ENCODE results near the gene KHNYN.

Gene KHNYN

GRCh38 chr14:24430682-24431568 is 1.2 kb downstream of the KHNYN start:
- Histone ChIP-seq H3K27ac (ENCODE audit: low read depth in 2 of 2, low read length in 2 of 2) (peak overlapping the region; percentile 94 to 97), H3K36me3 (ENCODE audit: control insufficient read depth in 2 of 2, insufficient read depth in 2 of 2, low read length in 2 of 2) (peaks cover 29 to 38% of the 10 kb centered on the region in 2 donors), H3K27me3 (ENCODE audit: control insufficient read depth in 2 of 2, insufficient read depth in 2 of 2, low read length in 2 of 2) (no peaks in the 10 kb centered on the region), H3K4me1 (ENCODE audit: control insufficient read depth in 2 of 2, insufficient read depth in 2 of 2, low read length in 2 of 2) (peaks cover 46 to 58% of the 10 kb centered on the region in 2 donors), H3K4me3 (ENCODE audit: low read length in 2 of 2) (peak overlapping the region; percentile 93 to 96), H3K9me3 (ENCODE audit: control insufficient read depth in 2 of 2, low read length in 2 of 2) (no peaks in the 10 kb centered on the region), H3K9ac (ENCODE audit: low read depth in 1 of 2, low read length in 2 of 2) (peak overlapping the region; percentile 95 to 97)

GRCh38 chr14:24431569-24432258 is 2.0 kb downstream of the KHNYN start:
- no peak overlapping the region for H3K9ac ChIP-seq (ENCODE audit: low read depth in 1 of 2, low read length in 2 of 2)
- H3K27me3 ChIP-seq (ENCODE audit: control insufficient read depth in 2 of 2, insufficient read depth in 2 of 2, low read length in 2 of 2) = no peaks in the 10 kb centered on the region
- peak overlapping the region; percentile 94 to 97 for H3K27ac ChIP-seq (ENCODE audit: low read depth in 2 of 2, low read length in 2 of 2)
- H3K4me3 ChIP-seq (ENCODE audit: low read length in 2 of 2) = peak overlapping the region; percentile 5 to 93
- peaks cover 37 to 46% of the 10 kb centered on the region in 2 donors for H3K36me3 ChIP-seq (ENCODE audit: control insufficient read depth in 2 of 2, insufficient read depth in 2 of 2, low read length in 2 of 2)
- H3K4me1 ChIP-seq (ENCODE audit: control insufficient read depth in 2 of 2, insufficient read depth in 2 of 2, low read length in 2 of 2) = peaks cover 48 to 50% of the 10 kb centered on the region in 2 donors
- no peaks in the 10 kb centered on the region for H3K9me3 ChIP-seq (ENCODE audit: control insufficient read depth in 2 of 2, low read length in 2 of 2)

- H3K27ac ChIP-seq (ENCODE audit: low read depth in 2 of 2, low read length in 2 of 2) = no peak overlapping the region
- no peaks in the 10 kb centered on the region for H3K9me3 ChIP-seq (ENCODE audit: control insufficient read depth in 2 of 2, low read length in 2 of 2)
- peaks cover 45 to 54% of the 10 kb centered on the region in 2 donors for H3K36me3 ChIP-seq (ENCODE audit: control insufficient read depth in 2 of 2, insufficient read depth in 2 of 2, low read length in 2 of 2)
- no peak overlapping the region for H3K4me3 ChIP-seq (ENCODE audit: low read length in 2 of 2)
- peaks cover 41 to 44% of the 10 kb centered on the region in 2 donors for H3K4me1 ChIP-seq (ENCODE audit: control insufficient read depth in 2 of 2, insufficient read depth in 2 of 2, low read length in 2 of 2)
- no peak overlapping the region for H3K9ac ChIP-seq (ENCODE audit: low read depth in 1 of 2, low read length in 2 of 2)
- no peaks in the 10 kb centered on the region for H3K27me3 ChIP-seq (ENCODE audit: control insufficient read depth in 2 of 2, insufficient read depth in 2 of 2, low read length in 2 of 2)
Measured at GRCh38 chr14:24432259-24433131, 2.7 kb downstream of the KHNYN start.

- no peak overlapping the region for H3K4me3 ChIP-seq (ENCODE audit: low read length in 2 of 2)
- no peaks in the 10 kb centered on the region for H3K27me3 ChIP-seq (ENCODE audit: control insufficient read depth in 2 of 2, insufficient read depth in 2 of 2, low read length in 2 of 2)
- H3K4me1 ChIP-seq (ENCODE audit: control insufficient read depth in 2 of 2, insufficient read depth in 2 of 2, low read length in 2 of 2) = peaks cover 27 to 32% of the 10 kb centered on the region in 2 donors
- no peak overlapping the region for H3K27ac ChIP-seq (ENCODE audit: low read depth in 2 of 2, low read length in 2 of 2)
- no peaks in the 10 kb centered on the region for H3K9me3 ChIP-seq (ENCODE audit: control insufficient read depth in 2 of 2, low read length in 2 of 2)
- no peak overlapping the region for H3K9ac ChIP-seq (ENCODE audit: low read depth in 1 of 2, low read length in 2 of 2)
- peaks cover 60 to 68% of the 10 kb centered on the region in 2 donors for H3K36me3 ChIP-seq (ENCODE audit: control insufficient read depth in 2 of 2, insufficient read depth in 2 of 2, low read length in 2 of 2)
Measured at GRCh38 chr14:24434036-24434435, 4.3 kb downstream of the KHNYN start.

GRCh38 chr14:24434676-24435075 is 4.9 kb downstream of the KHNYN start:
- Histone ChIP-seq H3K9ac (ENCODE audit: low read depth in 1 of 2, low read length in 2 of 2) (no peak overlapping the region), H3K36me3 (ENCODE audit: control insufficient read depth in 2 of 2, insufficient read depth in 2 of 2, low read length in 2 of 2) (peaks cover 64 to 74% of the 10 kb centered on the region in 2 donors), H3K4me1 (ENCODE audit: control insufficient read depth in 2 of 2, insufficient read depth in 2 of 2, low read length in 2 of 2) (peaks cover 22 to 27% of the 10 kb centered on the region in 2 donors)

GRCh38 chr14:24435192-24435810 is 5.5 kb downstream of the KHNYN start:
- H3K9ac ChIP-seq (ENCODE audit: low read depth in 1 of 2, low read length in 2 of 2) = no peak overlapping the region
- H3K27me3 ChIP-seq (ENCODE audit: control insufficient read depth in 2 of 2, insufficient read depth in 2 of 2, low read length in 2 of 2) = no peaks in the 10 kb centered on the region
- no peaks in the 10 kb centered on the region for H3K9me3 ChIP-seq (ENCODE audit: control insufficient read depth in 2 of 2, low read length in 2 of 2)
- peaks cover 66 to 79% of the 10 kb centered on the region in 2 donors for H3K36me3 ChIP-seq (ENCODE audit: control insufficient read depth in 2 of 2, insufficient read depth in 2 of 2, low read length in 2 of 2)
- H3K4me1 ChIP-seq (ENCODE audit: control insufficient read depth in 2 of 2, insufficient read depth in 2 of 2, low read length in 2 of 2) = peaks cover 22 to 26% of the 10 kb centered on the region in 2 donors
- no peak overlapping the region for H3K27ac ChIP-seq (ENCODE audit: low read depth in 2 of 2, low read length in 2 of 2)
- H3K4me3 ChIP-seq (ENCODE audit: low read length in 2 of 2) = no peak overlapping the region

More at GRCh38 chr14:24434676-24435075, 4.9 kb downstream of the KHNYN start:
- H3K9me3 ChIP-seq (ENCODE audit: control insufficient read depth in 2 of 2, low read length in 2 of 2) = no peaks in the 10 kb centered on the region
- H3K27ac ChIP-seq (ENCODE audit: low read depth in 2 of 2, low read length in 2 of 2) = no peak overlapping the region
- H3K4me3 ChIP-seq (ENCODE audit: low read length in 2 of 2) = no peak overlapping the region
- no peaks in the 10 kb centered on the region for H3K27me3 ChIP-seq (ENCODE audit: control insufficient read depth in 2 of 2, insufficient read depth in 2 of 2, low read length in 2 of 2)

- H3K36me3 ChIP-seq (ENCODE audit: control insufficient read depth in 2 of 2, insufficient read depth in 2 of 2, low read length in 2 of 2) = peaks cover 72 to 85% of the 10 kb centered on the region in 2 donors
- H3K27me3 ChIP-seq (ENCODE audit: control insufficient read depth in 2 of 2, insufficient read depth in 2 of 2, low read length in 2 of 2) = no peaks in the 10 kb centered on the region
- H3K4me1 ChIP-seq (ENCODE audit: control insufficient read depth in 2 of 2, insufficient read depth in 2 of 2, low read length in 2 of 2) = peaks cover 19% of the 10 kb centered on the region in 2 donors
- no peak overlapping the region for H3K4me3 ChIP-seq (ENCODE audit: low read length in 2 of 2)
- no peak overlapping the region for H3K9ac ChIP-seq (ENCODE audit: low read depth in 1 of 2, low read length in 2 of 2)
- H3K9me3 ChIP-seq (ENCODE audit: control insufficient read depth in 2 of 2, low read length in 2 of 2) = no peaks in the 10 kb centered on the region
- H3K27ac ChIP-seq (ENCODE audit: low read depth in 2 of 2, low read length in 2 of 2) = peak overlapping the region; percentile 21 to 46
Measured at GRCh38 chr14:24435998-24436354, 6.2 kb downstream of the KHNYN start.

GRCh38 chr14:24436355-24437019 is 6.7 kb downstream of the KHNYN start:
- H3K36me3 ChIP-seq (ENCODE audit: control insufficient read depth in 2 of 2, insufficient read depth in 2 of 2, low read length in 2 of 2) = peaks cover 72 to 82% of the 10 kb centered on the region in 2 donors
- H3K27me3 ChIP-seq (ENCODE audit: control insufficient read depth in 2 of 2, insufficient read depth in 2 of 2, low read length in 2 of 2) = no peaks in the 10 kb centered on the region
- no peak overlapping the region for H3K4me3 ChIP-seq (ENCODE audit: low read length in 2 of 2)
- no peaks in the 10 kb centered on the region for H3K9me3 ChIP-seq (ENCODE audit: control insufficient read depth in 2 of 2, low read length in 2 of 2)
- H3K27ac ChIP-seq (ENCODE audit: low read depth in 2 of 2, low read length in 2 of 2) = peak overlapping the region; percentile 21 to 46
- peaks cover 15 to 17% of the 10 kb centered on the region in 2 donors for H3K4me1 ChIP-seq (ENCODE audit: control insufficient read depth in 2 of 2, insufficient read depth in 2 of 2, low read length in 2 of 2)
- no peak overlapping the region for H3K9ac ChIP-seq (ENCODE audit: low read depth in 1 of 2, low read length in 2 of 2)
